MM.1S (cell line): Measurements from ENCODE around the gene TBX1.
"Not testable (repeated sequence)": the region's sequence is repeated elsewhere in the genome, so short reads cannot be mapped to it uniquely, and the experiment has no call there.

ENCODE experiments used
- DNase-seq: peaks from one replicate; pipeline ENCODE4 v3.0.0-alpha.2; 2015
- H2AFZ ChIP-seq: fragments of 300-600 bp; sonication (generic); 2 replicates; pipeline ENCODE4 v1.6.0; 2016; ENCODE audit warnings: antibody characterized with exemption, low read length
- H3F3A ChIP-seq: fragments of 300-600 bp; sonication (generic); 2 replicates; pipeline ENCODE4 v1.6.1; 2016; ENCODE audit warnings: mild to moderate bottlenecking, antibody characterized with exemption, low read length, moderate library complexity, mixed read lengths; ENCODE audit not compliant: insufficient read depth
- H3K27ac ChIP-seq: fragments of 300-600 bp; sonication (generic); 2 replicates; pipeline ENCODE4 v1.5.1; 2016; ENCODE audit warnings: mild to moderate bottlenecking, low read length
- H3K27me3 ChIP-seq: fragments of 300-600 bp; sonication (generic); replicated peaks from 2 replicates; pipeline ENCODE4 v1.6.0; 2016; ENCODE audit warnings: low read length; ENCODE audit not compliant: insufficient read depth
- H3K36me3 ChIP-seq: fragments of 300-600 bp; sonication (generic); replicated peaks from 2 replicates; pipeline ENCODE4 v1.6.1; 2016; ENCODE audit warnings: mild to moderate bottlenecking, low read length, mixed read lengths; ENCODE audit not compliant: insufficient read depth
- H3K4me1 ChIP-seq: fragments of 300-600 bp; sonication (generic); 2 replicates; pipeline ENCODE4 v1.6.1; 2016; ENCODE audit warnings: low read length, mixed read lengths
- H3K4me2 ChIP-seq: fragments of 300-600 bp; sonication (generic); 2 replicates; pipeline ENCODE4 v1.6.0; 2016; ENCODE audit warnings: low read depth, low read length
- H3K4me3 ChIP-seq: fragments of 300-600 bp; sonication (generic); 2 replicates; pipeline ENCODE4 v1.5.1; 2016; ENCODE audit warnings: low read length, mixed read lengths
- H3K79me2 ChIP-seq: fragments of 300-600 bp; sonication (generic); 2 replicates; pipeline ENCODE4 v1.6.1; 2016; ENCODE audit warnings: mixed run types, low read length, mixed read lengths
- H3K9ac ChIP-seq: fragments of 300-600 bp; sonication (generic); 2 replicates; pipeline ENCODE4 v1.6.1; 2016; ENCODE audit warnings: low read length, mixed read lengths
- H3K9me2 ChIP-seq: fragments of 300-600 bp; sonication (generic); replicated peaks from 2 replicates; pipeline ENCODE4 v1.6.1; 2016; ENCODE audit warnings: mild to moderate bottlenecking, low read length, mixed read lengths; ENCODE audit not compliant: insufficient read depth
- H3K9me3 ChIP-seq: fragments of 300-600 bp; sonication (generic); replicated peaks from 2 replicates; pipeline ENCODE4 v1.6.1; 2016; ENCODE audit warnings: mild to moderate bottlenecking, low read length, mixed read lengths; ENCODE audit not compliant: insufficient read depth
- H4K20me1 ChIP-seq: fragments of 300-600 bp; sonication (generic); 2 replicates; pipeline ENCODE4 v1.6.1; 2016; ENCODE audit warnings: mild to moderate bottlenecking, low read length, moderate library complexity, mixed read lengths; ENCODE audit not compliant: insufficient read depth
- CTCF ChIP-seq: fragments of 300-600 bp; sonication (generic); IDR thresholded peaks from 2 replicates; pipeline ENCODE4 v1.5.1; 2016; ENCODE audit warnings: antibody characterized with exemption, low read length, mixed read lengths
- EZH2 ChIP-seq: fragments of 300-600 bp; sonication (generic); optimal IDR thresholded peaks from 2 replicates; pipeline ENCODE3; 2017; ENCODE audit warnings: low read depth, mild to moderate bottlenecking, antibody characterized with exemption, low read length, mixed read lengths
- EZH2phosphoT487 ChIP-seq: fragments of 300-600 bp; sonication (generic); IDR thresholded peaks from 2 replicates; pipeline ENCODE4 v1.6.1; 2018; ENCODE audit warnings: antibody characterized with exemption, low read length

Gene TBX1

GRCh38 chr22:19723983-19724827, 36.4 kb upstream of the TBX1 start:
- no peaks in the 10 kb centered on the region for H3F3A ChIP-seq
- no peaks in the 10 kb centered on the region for H3K36me3 ChIP-seq
- H4K20me1 ChIP-seq = no peaks in the 10 kb centered on the region
- H3K27me3 ChIP-seq = peaks cover 80% of the 10 kb centered on the region
- no peak overlapping the region for H2AFZ ChIP-seq
- H3K9ac ChIP-seq = no peak overlapping the region
- no peak overlapping the region for H3K4me2 ChIP-seq
- TF ChIP-seq EZH2phosphoT487 = no peak
- TF ChIP-seq CTCF = no peak
- TF ChIP-seq EZH2 = no peak
- no peaks in the 10 kb centered on the region for H3K9me2 ChIP-seq
- H3K4me3 ChIP-seq = no peak overlapping the region
- no peaks in the 10 kb centered on the region for H3K9me3 ChIP-seq
- H3K4me1 ChIP-seq = no peaks in the 10 kb centered on the region
- H3K27ac ChIP-seq = no peak overlapping the region
- no peak for DNase-seq
- no peaks in the 10 kb centered on the region for H3K79me2 ChIP-seq

- Histone ChIP-seq H3K27me3 (peaks cover 80% of the 10 kb centered on the region), H2AFZ (no peak overlapping the region), H3K4me3 (no peak overlapping the region), H3K36me3 (no peaks in the 10 kb centered on the region), H3K79me2 (no peaks in the 10 kb centered on the region), H3K27ac (no peak overlapping the region), H3F3A (no peaks in the 10 kb centered on the region), H3K9me3 (no peaks in the 10 kb centered on the region), H3K9me2 (no peaks in the 10 kb centered on the region), H3K4me1 (no peaks in the 10 kb centered on the region), H4K20me1 (no peaks in the 10 kb centered on the region), H3K4me2 (no peak overlapping the region), H3K9ac (no peak overlapping the region)
- TF ChIP-seq CTCF = no peak
- no peak for TF ChIP-seq EZH2phosphoT487
- TF ChIP-seq EZH2 = no peak
- no peak for DNase-seq
These were observed 35.5 kb upstream of the TBX1 start for GRCh38 chr22:19724927-19725661.

- peaks cover 71% of the 10 kb centered on the region for H3K27me3 ChIP-seq
- not testable (repeated sequence) for H4K20me1 ChIP-seq, H3F3A ChIP-seq, H3K4me1 ChIP-seq, H3K4me3 ChIP-seq, H3K79me2 ChIP-seq, H3K4me2 ChIP-seq, H3K36me3 ChIP-seq, DNase-seq, H3K27ac ChIP-seq, H2AFZ ChIP-seq, H3K9me3 ChIP-seq, H3K9me2 ChIP-seq, H3K9ac ChIP-seq
These were observed 34.4 kb upstream of the TBX1 start for GRCh38 chr22:19726064-19726788.
